Ascending aorta (tissue), 2 donors: ENCODE data around the gene FUT6. TPM values are rescaled to one million over a fixed set of nuclear protein-coding genes. Genes with fewer than 3 reads are reported as not detected.

ENCODE experiments used
- DNase-seq, 2 donors: peaks; one replicate each; pipeline ENCODE4 v3.0.0-alpha.2; 2019; ENCODE audit warnings: low spot score in 2 of 2
- H3K27ac ChIP-seq, 2 donors: fragments of 200-600 bp; sonication (generic); one replicate each; pipeline ENCODE4 v1.5.1; 2016 to 2017; ENCODE audit warnings: mild to moderate bottlenecking in 1 of 2
- H3K27me3 ChIP-seq: fragments of 200-600 bp; sonication (generic); one replicate; pipeline ENCODE4 v1.5.1; 2017
- H3K36me3 ChIP-seq, 2 donors: fragments of 200-600 bp; sonication (generic); one replicate each; pipeline ENCODE4 v1.5.1; 2016
- H3K4me1 ChIP-seq, 2 donors: fragments of 200-600 bp; sonication (generic); one replicate each; pipeline ENCODE4 v1.5.1; 2016 to 2017; ENCODE audit warnings: mild to moderate bottlenecking in 1 of 2
- H3K4me3 ChIP-seq, 2 donors: fragments of 200-600 bp; sonication (generic); one replicate each; pipeline ENCODE4 v1.5.1; 2016 to 2017; ENCODE audit warnings: mild to moderate bottlenecking in 1 of 2
- H3K9me3 ChIP-seq, 2 donors: fragments of 200-600 bp; sonication (generic); one replicate each; pipeline ENCODE4 v1.5.1; 2016
- CTCF ChIP-seq, 3 experiments: fragments of 200-600 bp in 2 of 3; fragments of 450-650 bp in 1 of 3; sonication (generic) in 2 of 3; IDR thresholded peaks; one replicate each; pipeline ENCODE4 v1.5.1; 2016 to 2019; ENCODE audit warnings: antibody characterized with exemption in 3 of 3, mild to moderate bottlenecking in 1 of 3, moderate library complexity in 1 of 3
- intact Hi-C: fragments of 100-400 bp; cut with DNase I; formaldehyde crosslinking; loops from one replicate; pipeline ENCODE4 v1.15.1; 2023
- total RNA-seq: library from RNA; depleted of rRNA; stranded (reverse); fragments of >200 nt; gene quantifications from one replicate; pipeline ENCODE4 v1.1.0, GENCODE V29; 2016

Gene FUT6
- total RNA-seq, 1 donor from 2014 or later, result not detected

- intact Hi-C loops, result loop anchor here (10.0 kb wide), 1 partner anchor 218 kb away; no protein-coding TSS in a partner anchor
- Histone ChIP-seq H3K36me3 (no peaks in the 10 kb centered on the region), H3K27ac (no peak overlapping the region), H3K4me3 (no peak overlapping the region), H3K27me3 (peaks cover 16% of the 10 kb centered on the region), H3K9me3 (no peaks in the 10 kb centered on the region), H3K4me1 (peaks cover 3% of the 10 kb centered on the region in 2 donors)
- no peak for TF ChIP-seq CTCF (IDR thresholded peaks at IDR 0.05)
- DNase-seq, result no peak
These were observed 32.6 kb downstream of the FUT6 start for GRCh38 chr19:5806905-5807304.

DNA sequence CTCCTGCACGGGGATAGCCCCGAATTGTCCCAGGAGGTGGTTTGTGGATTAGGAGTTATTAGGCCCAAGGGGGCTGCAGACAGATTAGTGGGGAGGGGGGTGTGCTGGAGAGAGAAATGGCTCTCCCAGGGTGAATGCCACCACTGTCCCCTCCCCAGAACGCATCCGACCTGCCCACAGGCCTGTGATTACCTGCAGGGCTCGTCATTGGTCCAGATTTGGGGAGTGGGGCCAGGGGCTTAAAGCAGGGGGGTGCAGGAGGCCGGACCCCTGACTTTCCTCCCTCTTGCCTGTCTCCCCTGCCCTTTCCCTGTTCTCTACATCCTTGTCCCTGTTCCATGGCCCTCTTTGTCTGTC is 33.4 kb downstream of the FUT6 start:
- Histone ChIP-seq H3K27me3 (peaks cover 16% of the 10 kb centered on the region), H3K4me3 (no peak overlapping the region), H3K9me3 (no peaks in the 10 kb centered on the region), H3K36me3 (no peaks in the 10 kb centered on the region), H3K4me1 (peaks cover 3% of the 10 kb centered on the region in 2 donors), H3K27ac (no peak overlapping the region)
- no peak for TF ChIP-seq CTCF (IDR thresholded peaks at IDR 0.05)
- DNase-seq, result no peak
- intact Hi-C loops, result loop anchor here (10.0 kb wide), 1 partner anchor 219 kb away; no protein-coding TSS in a partner anchor

DNA sequence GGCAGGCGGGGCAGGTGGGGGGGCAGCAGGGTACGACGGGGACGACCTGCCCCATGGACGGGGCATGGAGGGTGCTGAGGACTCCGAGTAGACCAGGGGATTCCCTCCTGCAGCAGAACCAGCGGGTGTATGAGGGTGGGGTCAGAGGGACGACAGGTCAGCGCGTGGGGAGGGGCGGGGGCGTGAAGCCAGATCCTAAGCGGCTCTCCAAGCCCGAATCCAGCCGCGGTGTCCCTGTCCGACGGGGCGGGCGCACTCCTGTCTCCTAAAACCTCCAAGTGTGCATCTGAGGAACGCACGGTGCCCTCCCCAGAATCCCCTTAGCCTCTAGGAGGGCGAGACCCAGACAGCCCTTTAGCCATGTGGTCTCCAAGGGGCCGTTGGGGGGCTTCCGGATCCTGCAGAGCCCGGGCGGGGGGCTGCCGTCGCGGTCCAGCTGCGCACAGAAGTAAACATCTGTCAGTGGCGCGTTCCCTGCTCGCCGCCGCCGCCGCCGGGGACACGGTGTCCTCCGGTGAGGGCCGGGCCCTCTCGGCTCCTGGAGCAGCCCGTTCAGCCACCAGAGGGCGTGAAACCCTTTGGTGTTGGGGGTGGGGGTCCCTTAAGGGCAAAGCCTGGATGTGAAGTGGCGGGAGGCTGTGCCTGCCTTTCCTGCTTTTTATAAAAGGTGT is 33.9 kb downstream of the FUT6 start:
- H3K27me3 ChIP-seq, result peaks cover 16% of the 10 kb centered on the region
- peak; percentile 18 to 55 (median 31) for TF ChIP-seq CTCF (IDR thresholded peaks at IDR 0.05)
- H3K27ac ChIP-seq, result no peak overlapping the region
- intact Hi-C loops, result loop anchor here (10.0 kb wide), 1 partner anchor 219 kb away; no protein-coding TSS in a partner anchor
- no peaks in the 10 kb centered on the region for H3K9me3 ChIP-seq
- no peaks in the 10 kb centered on the region for H3K36me3 ChIP-seq
- H3K4me1 ChIP-seq, result peaks cover 3% of the 10 kb centered on the region in 2 donors
- H3K4me3 ChIP-seq, result peak overlapping the region; percentile 25 to 33
- no peak for DNase-seq

GRCh38 chr19:5804516-5805461 is 34.7 kb downstream of the FUT6 start, which contains the start of gene NRTN:
Gene NRTN, plus strand, starts transcription at chr19:5805067. Its CDS starts 19,099 bp downstream, at chr19:5824166.
- peaks cover 16% of the 10 kb centered on the region for H3K27me3 ChIP-seq

More at GRCh38 chr19:5804516-5805461, 34.7 kb downstream of the FUT6 start, which contains the start of gene NRTN:
- Histone ChIP-seq H3K4me1 (peaks cover 3% of the 10 kb centered on the region in 2 donors), H3K4me3 (peak within 1 kb of the TSS; percentile 33 to 49), H3K9me3 (no peaks in the 10 kb centered on the region), H3K27ac (no peak within 1 kb of the TSS), H3K36me3 (no peaks in the 10 kb centered on the region)
- TF ChIP-seq CTCF (IDR thresholded peaks at IDR 0.05), result no peak
- no peak for DNase-seq
- intact Hi-C loops, result loop anchor here (1.0 to 10.0 kb wide), 2 partner anchors 99 to 220 kb away; partner anchors contain the start of gene NDUFA11
